Left cardiac atrium (tissue), 4 donors: Measurements from ENCODE around the gene TMEM200C. TPM values are rescaled to one million over a fixed set of nuclear protein-coding genes. Genes with fewer than 3 reads are reported as not detected.
"Not testable (repeated sequence)": the region's sequence is repeated elsewhere in the genome, so short reads cannot be mapped to it uniquely, and the experiment has no call there.

ENCODE experiments used
- ATAC-seq, 2 donors: fragments of 200-7000 bp; cut with Tn5 transposase; one replicate each; pipeline ENCODE4 v1.9.1; 2020; ENCODE audit warnings: mild to moderate bottlenecking in 2 of 2, moderate library complexity in 2 of 2
- DNase-seq: peaks from one replicate; pipeline ENCODE4 v3.0.0-alpha.2; 2020
- intact Hi-C, 2 donors: fragments of 100-400 bp; cut with DNase I; formaldehyde crosslinking; loops; one replicate each; pipeline versions ENCODE4 v1.14.1 to v1.15.1; 2022 to 2023
- total RNA-seq, 2 donors: library from RNA; stranded (reverse); fragmentation: NEBNext Ultra II Directional; extraction: Animal tissue kit (Norgen Biotek cat#: 25700); gene quantifications; one replicate each; pipeline ENCODE4 v1.2.1, GENCODE V29; 2021
- donor health status: DM: no; HTN: yes; CAD: no.
- donor health status: DM: no; HTN: yes; CAD: no; lungs with severe emphysema.
- donor health status: DM: yes; HTN: yes; CAD: no.
- donor health status: Dilated cardiomyopathy.

The TMEM200C gene
- total RNA-seq, 2 donors from 2014 or later, result 0.71 to 4.3 TPM

GRCh38 chr18:5894611-5895298, 567 bp downstream of the TMEM200C start:
- intact Hi-C loops, result loop anchor here in 1 of 2 donors (5.0 to 10.0 kb wide), 3 partner anchors 68 to 240 kb away; no protein-coding TSS in a partner anchor
- ATAC-seq (peak; percentile 3 to 6), DNase-seq (peak; percentile 23)

GRCh38 chr18:5893956-5894610, 1.2 kb downstream of the TMEM200C start:
- no peak for DNase-seq
- ATAC-seq, result no peak
- intact Hi-C loops, result loop anchor here in 1 of 2 donors (5.0 to 10.0 kb wide), 3 partner anchors 68 to 241 kb away; no protein-coding TSS in a partner anchor

GRCh38 chr18:5892823-5893431, 2.4 kb downstream of the TMEM200C start:
- DNase-seq, result no peak
- ATAC-seq, result no peak
- intact Hi-C loops, result loop anchor here in 1 of 2 donors (5.0 to 10.0 kb wide), 3 partner anchors 69 to 242 kb away; no protein-coding TSS in a partner anchor

GRCh38 chr18:5891854-5892215, 3.5 kb downstream of the TMEM200C start:
- intact Hi-C loops, result loop anchor here in 1 of 2 donors (5.0 to 10.0 kb wide), 3 partner anchors 70 to 243 kb away; no protein-coding TSS in a partner anchor
- ATAC-seq, result no peak
- no peak for DNase-seq

GRCh38 chr18:5891184-5891853, 4.0 kb downstream of the TMEM200C start:
- intact Hi-C loops, result loop anchor here in 1 of 2 donors (5.0 to 10.0 kb wide), 3 partner anchors 71 to 243 kb away; no protein-coding TSS in a partner anchor
- DNase-seq, result no peak

GRCh38 chr18:5890331-5891183, 4.8 kb downstream of the TMEM200C start:
- peak; percentile 92 to 93 for ATAC-seq
- intact Hi-C loops, result loop anchor here in 1 of 2 donors (5.0 to 10.0 kb wide), 3 partner anchors 72 to 244 kb away; no protein-coding TSS in a partner anchor
- peak; percentile 47 for DNase-seq

More at GRCh38 chr18:5891184-5891853, 4.0 kb downstream of the TMEM200C start:
- ATAC-seq, result no peak

- no peak for ATAC-seq
- no peak for DNase-seq
- intact Hi-C loops, result no loop called here
These were observed 10.0 kb downstream of the TMEM200C start for GRCh38 chr18:5885361-5885760.

- ATAC-seq, result no peak
- intact Hi-C loops, result no loop called here
- no peak for DNase-seq
These were observed 10.9 kb downstream of the TMEM200C start for GRCh38 chr18:5884375-5884774.

- ATAC-seq (peak in 1 of 2 donors; percentile 50), DNase-seq (no peak)
- intact Hi-C loops, result loop anchor here (10.0 kb wide), 3 partner anchors 535 to 1005 kb away; partner anchors contain the start of gene L3MBTL4 (in 1 of the 2)
These were observed 15.8 kb downstream of the TMEM200C start for GRCh38 chr18:5879479-5879882.

GRCh38 chr18:5876891-5877290, 18.4 kb downstream of the TMEM200C start:
- no peak for ATAC-seq
- DNase-seq, result no peak
- intact Hi-C loops, result loop anchor here (10.0 kb wide), 3 partner anchors 538 to 1008 kb away; partner anchors contain the start of gene L3MBTL4 (in 1 of the 2)

- intact Hi-C loops, result loop anchor here (5.0 to 10.0 kb wide), 4 partner anchors 540 to 1013 kb away; partner anchors contain the start of gene L3MBTL4 (in 1 of the 2)
- ATAC-seq, result no peak
These were observed 21.0 kb downstream of the TMEM200C start for GRCh38 chr18:5874336-5874735.

GRCh38 chr18:5872886-5873285, 22.4 kb downstream of the TMEM200C start:
- DNase-seq (no peak), ATAC-seq (no peak)
- intact Hi-C loops, result loop anchor here (5.0 to 10.0 kb wide), 4 partner anchors 542 to 1014 kb away; partner anchors contain the start of gene L3MBTL4 (in 1 of the 2)

More at GRCh38 chr18:5874336-5874735, 21.0 kb downstream of the TMEM200C start:
- DNase-seq, result no peak

GRCh38 chr18:5871426-5871825, 23.9 kb downstream of the TMEM200C start:
- no peak for DNase-seq
- ATAC-seq, result no peak
- intact Hi-C loops, result loop anchor here (5.0 to 10.0 kb wide), 4 partner anchors 543 to 1016 kb away; partner anchors contain the start of gene L3MBTL4 (in 1 of the 2)

- intact Hi-C loops, result loop anchor here in 1 of 2 donors (5.0 kb wide), 1 partner anchor 614 kb away; no protein-coding TSS in a partner anchor
- DNase-seq (peak; percentile 74), ATAC-seq (peak; percentile 89 to 92)
These were observed 27.0 kb downstream of the TMEM200C start for GRCh38 chr18:5868218-5868854.

GRCh38 chr18:5865521-5865920, 29.8 kb downstream of the TMEM200C start:
- intact Hi-C loops, result loop anchor here in 1 of 2 donors (5.0 kb wide), 1 partner anchor 617 kb away; no protein-coding TSS in a partner anchor

GRCh38 chr18:5862127-5862526, 33.2 kb downstream of the TMEM200C start:
- ATAC-seq, DNase-seq, intact Hi-C loops: not testable (repeated sequence)

More at GRCh38 chr18:5865521-5865920, 29.8 kb downstream of the TMEM200C start:
- ATAC-seq (no peak), DNase-seq (no peak)

- ATAC-seq (no peak), DNase-seq (no peak)
- intact Hi-C loops, result no loop called here
These were observed 38.1 kb downstream of the TMEM200C start for GRCh38 chr18:5857180-5857579.
